ENCODE results near the gene UEVLD. TPM values are rescaled to one million over a fixed set of nuclear protein-coding genes. Genes with fewer than 3 reads are reported as not detected.
A peak's percentile ranks its signal among the peaks of the same experiment; 100 is the strongest.

Gene UEVLD
- total RNA-seq, 1 experiment from 2014 or later = 26.7 TPM

DNA sequence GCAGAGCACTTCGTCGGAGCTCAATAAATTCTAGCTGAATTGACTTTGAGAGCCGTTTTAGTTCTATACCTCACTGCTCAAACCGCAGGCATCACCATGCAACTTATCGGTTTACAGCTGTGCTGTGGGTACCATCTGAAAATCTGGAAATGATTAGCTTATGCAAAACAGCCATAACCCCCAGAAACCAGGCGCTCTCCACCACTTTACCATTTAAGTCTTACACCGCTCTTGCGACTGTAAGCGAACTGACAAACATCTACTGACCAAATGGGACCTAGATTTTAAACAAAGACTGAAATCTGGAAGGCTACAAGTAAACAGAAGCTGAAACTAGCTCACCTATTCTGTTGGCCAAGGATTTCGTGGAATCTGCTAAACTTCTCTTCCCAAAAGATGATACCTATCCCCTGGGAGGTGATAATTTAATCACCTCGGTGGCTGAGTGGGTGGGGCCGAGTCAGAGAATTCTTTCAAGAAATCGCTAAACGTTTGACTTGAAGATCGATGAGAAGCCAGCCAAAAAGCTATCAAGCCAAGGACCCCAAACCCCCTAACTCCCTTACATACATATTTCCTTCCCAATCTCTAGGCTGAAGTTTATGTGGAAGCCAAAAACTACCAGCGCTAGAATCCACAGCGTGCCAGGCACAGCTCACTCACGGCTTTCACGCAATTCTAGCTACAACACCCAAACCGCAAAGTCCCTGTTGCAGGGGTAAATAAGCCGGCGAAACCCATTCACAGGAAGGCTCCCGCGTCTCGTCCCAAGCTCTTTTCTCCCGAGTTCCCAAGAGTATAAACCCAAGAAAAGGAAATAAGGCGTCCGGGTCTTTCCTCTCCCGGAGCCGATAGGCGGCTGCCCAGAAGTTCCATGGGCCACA, 45.0 kb upstream of the UEVLD start:
- intact Hi-C loops (cut with micrococcal nuclease; ENCODE audit: unreplicated experiment) = no loop called here

DNA sequence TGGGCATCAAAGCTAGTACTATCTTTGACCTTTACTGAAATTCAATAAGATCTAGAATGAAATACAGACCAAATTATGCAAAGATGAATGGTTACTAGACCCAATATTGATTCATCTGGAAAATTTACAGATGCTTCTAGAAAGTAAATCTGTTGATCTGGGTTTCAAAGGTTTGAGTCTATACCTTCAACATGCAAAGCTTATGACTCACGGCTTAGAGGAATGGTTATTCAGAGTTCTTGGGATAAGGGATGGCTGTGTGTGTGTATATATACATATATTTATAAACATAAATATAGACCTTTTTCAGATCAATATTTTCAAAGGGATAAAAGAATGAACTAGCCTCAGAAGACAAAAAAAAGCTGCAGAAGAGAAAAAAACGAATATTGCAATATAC, 44.3 kb upstream of the UEVLD start:
- Histone ChIP-seq H3K27me3 (ENCODE audit: control insufficient read depth, insufficient read depth, low read length) (no peaks in the 10 kb centered on the region), H3K27ac (ENCODE audit: low read length) (peak overlapping the region; percentile 93; the same call in 1 of the 2 replicates), H3K4me1 (ENCODE audit: control insufficient read depth, insufficient read depth, low read length) (peaks cover 8% of the 10 kb centered on the region), H3K9me3 (ENCODE audit: control insufficient read depth, insufficient read depth, low read depth, low read length) (no peaks in the 10 kb centered on the region), H3K4me3 (ENCODE audit: low read depth in 2 of 2, low read length in 2 of 2) (peak overlapping the region; percentile 97 to 99), H3K36me3 (ENCODE audit: control insufficient read depth, insufficient read depth, low read length) (peaks cover 4% of the 10 kb centered on the region; the same call in 1 of the 2 replicates)
- in situ Hi-C loops (cut with HindIII; ENCODE audit: low pct_unique_long_range_greater_than_20kb, low sequenced_read_pairs) = no loop called here
- POLR2A ChIA-PET = interaction anchor here (0.6 kb wide), 1 partner anchor 89 kb away, joined by 3 read pairs; no protein-coding TSS in a partner anchor
- ATAC-seq = no peak
- no TSS peak for BruUV-seq (replicated peaks)
- CTCF ChIA-PET = no interaction called here
- no peak for DNase-seq (ENCODE audit: low read depth, low spot score)
- TF ChIP-seq SIN3A (IDR thresholded peaks at IDR 0.05; ENCODE audit: borderline replicate concordance, insufficient read depth, low read depth, low read length) (no peak), TCF7L2 (IDR thresholded peaks at IDR 0.05; ENCODE audit: low read depth, low read length) (no peak), POLR2AphosphoS5 (IDR thresholded peaks at IDR 0.05; ENCODE audit: low read depth, low read length) (no peak)
- TF ChIP-seq, protein P1, sequence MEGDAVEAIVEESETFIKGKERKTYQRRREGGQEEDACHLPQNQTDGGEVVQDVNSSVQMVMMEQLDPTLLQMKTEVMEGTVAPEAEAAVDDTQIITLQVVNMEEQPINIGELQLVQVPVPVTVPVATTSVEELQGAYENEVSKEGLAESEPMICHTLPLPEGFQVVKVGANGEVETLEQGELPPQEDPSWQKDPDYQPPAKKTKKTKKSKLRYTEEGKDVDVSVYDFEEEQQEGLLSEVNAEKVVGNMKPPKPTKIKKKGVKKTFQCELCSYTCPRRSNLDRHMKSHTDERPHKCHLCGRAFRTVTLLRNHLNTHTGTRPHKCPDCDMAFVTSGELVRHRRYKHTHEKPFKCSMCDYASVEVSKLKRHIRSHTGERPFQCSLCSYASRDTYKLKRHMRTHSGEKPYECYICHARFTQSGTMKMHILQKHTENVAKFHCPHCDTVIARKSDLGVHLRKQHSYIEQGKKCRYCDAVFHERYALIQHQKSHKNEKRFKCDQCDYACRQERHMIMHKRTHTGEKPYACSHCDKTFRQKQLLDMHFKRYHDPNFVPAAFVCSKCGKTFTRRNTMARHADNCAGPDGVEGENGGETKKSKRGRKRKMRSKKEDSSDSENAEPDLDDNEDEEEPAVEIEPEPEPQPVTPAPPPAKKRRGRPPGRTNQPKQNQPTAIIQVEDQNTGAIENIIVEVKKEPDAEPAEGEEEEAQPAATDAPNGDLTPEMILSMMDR (IDR thresholded peaks at IDR 0.05) = no peak
- TF ChIP-seq, protein P2, sequence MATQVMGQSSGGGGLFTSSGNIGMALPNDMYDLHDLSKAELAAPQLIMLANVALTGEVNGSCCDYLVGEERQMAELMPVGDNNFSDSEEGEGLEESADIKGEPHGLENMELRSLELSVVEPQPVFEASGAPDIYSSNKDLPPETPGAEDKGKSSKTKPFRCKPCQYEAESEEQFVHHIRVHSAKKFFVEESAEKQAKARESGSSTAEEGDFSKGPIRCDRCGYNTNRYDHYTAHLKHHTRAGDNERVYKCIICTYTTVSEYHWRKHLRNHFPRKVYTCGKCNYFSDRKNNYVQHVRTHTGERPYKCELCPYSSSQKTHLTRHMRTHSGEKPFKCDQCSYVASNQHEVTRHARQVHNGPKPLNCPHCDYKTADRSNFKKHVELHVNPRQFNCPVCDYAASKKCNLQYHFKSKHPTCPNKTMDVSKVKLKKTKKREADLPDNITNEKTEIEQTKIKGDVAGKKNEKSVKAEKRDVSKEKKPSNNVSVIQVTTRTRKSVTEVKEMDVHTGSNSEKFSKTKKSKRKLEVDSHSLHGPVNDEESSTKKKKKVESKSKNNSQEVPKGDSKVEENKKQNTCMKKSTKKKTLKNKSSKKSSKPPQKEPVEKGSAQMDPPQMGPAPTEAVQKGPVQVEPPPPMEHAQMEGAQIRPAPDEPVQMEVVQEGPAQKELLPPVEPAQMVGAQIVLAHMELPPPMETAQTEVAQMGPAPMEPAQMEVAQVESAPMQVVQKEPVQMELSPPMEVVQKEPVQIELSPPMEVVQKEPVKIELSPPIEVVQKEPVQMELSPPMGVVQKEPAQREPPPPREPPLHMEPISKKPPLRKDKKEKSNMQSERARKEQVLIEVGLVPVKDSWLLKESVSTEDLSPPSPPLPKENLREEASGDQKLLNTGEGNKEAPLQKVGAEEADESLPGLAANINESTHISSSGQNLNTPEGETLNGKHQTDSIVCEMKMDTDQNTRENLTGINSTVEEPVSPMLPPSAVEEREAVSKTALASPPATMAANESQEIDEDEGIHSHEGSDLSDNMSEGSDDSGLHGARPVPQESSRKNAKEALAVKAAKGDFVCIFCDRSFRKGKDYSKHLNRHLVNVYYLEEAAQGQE (IDR thresholded peaks at IDR 0.05; ENCODE audit: insufficient read depth in 1 of 2, low read depth in 2 of 2, low read length in 1 of 2) = no peak
- intact Hi-C loops (cut with micrococcal nuclease; ENCODE audit: unreplicated experiment) = no loop called here

More for the DNA sequence above, 45.0 kb upstream of the UEVLD start:
- Histone ChIP-seq H3K27me3 (ENCODE audit: control insufficient read depth, insufficient read depth, low read length) (no peaks in the 10 kb centered on the region), H3K4me3 (ENCODE audit: low read depth in 2 of 2, low read length in 2 of 2) (peak overlapping the region; percentile 97 to 99), H3K36me3 (ENCODE audit: control insufficient read depth, insufficient read depth, low read length) (peaks cover 4% of the 10 kb centered on the region; the same call in 1 of the 2 replicates), H3K9me3 (ENCODE audit: control insufficient read depth, insufficient read depth, low read depth, low read length) (no peaks in the 10 kb centered on the region), H3K4me1 (ENCODE audit: control insufficient read depth, insufficient read depth, low read length) (peaks cover 8% of the 10 kb centered on the region), H3K27ac (ENCODE audit: low read length) (peak overlapping the region; percentile 93)
- in situ Hi-C loops (cut with HindIII; ENCODE audit: low pct_unique_long_range_greater_than_20kb, low sequenced_read_pairs) = no loop called here
- BruUV-seq (replicated peaks) = TSS peak; percentile 88
- ATAC-seq (no peak), DNase-seq (ENCODE audit: low read depth, low spot score) (no peak)
- CTCF ChIA-PET = interaction anchor here (0.9 kb wide), 1 partner anchor 88 kb away, joined by 3 read pairs; no protein-coding TSS in a partner anchor
- POLR2A ChIA-PET = interaction anchor here (0.5 to 0.7 kb wide), 4 partner anchors 89 to 1509 kb away, joined by 3 to 4 read pairs (median 3); no protein-coding TSS in a partner anchor
- no peak for TF ChIP-seq SIN3A (IDR thresholded peaks at IDR 0.05; ENCODE audit: borderline replicate concordance, insufficient read depth, low read depth, low read length)
- TF ChIP-seq, protein P2 (IDR thresholded peaks at IDR 0.05; ENCODE audit: insufficient read depth in 1 of 2, low read depth in 2 of 2, low read length in 1 of 2) = no peak
- no peak for TF ChIP-seq TCF7L2 (IDR thresholded peaks at IDR 0.05; ENCODE audit: low read depth, low read length)
- TF ChIP-seq POLR2AphosphoS5 (IDR thresholded peaks at IDR 0.05; ENCODE audit: low read depth, low read length) = no peak
- TF ChIP-seq, protein P1 (IDR thresholded peaks at IDR 0.05) = no peak

Data from Panc1 (cell line).